Activated T-cell treated with anti-CD3 and anti-CD28 coated beads for 4 hours (primary cell): ENCODE measurements around the gene GPATCH1.
"Not testable (repeated sequence)": the region's sequence is repeated elsewhere in the genome, so short reads cannot be mapped to it uniquely, and the experiment has no call there.

Experiments used
- DNase-seq: peaks from one replicate; pipeline ENCODE4 v3.0.0-alpha.2; 2020

Gene GPATCH1, protein sequence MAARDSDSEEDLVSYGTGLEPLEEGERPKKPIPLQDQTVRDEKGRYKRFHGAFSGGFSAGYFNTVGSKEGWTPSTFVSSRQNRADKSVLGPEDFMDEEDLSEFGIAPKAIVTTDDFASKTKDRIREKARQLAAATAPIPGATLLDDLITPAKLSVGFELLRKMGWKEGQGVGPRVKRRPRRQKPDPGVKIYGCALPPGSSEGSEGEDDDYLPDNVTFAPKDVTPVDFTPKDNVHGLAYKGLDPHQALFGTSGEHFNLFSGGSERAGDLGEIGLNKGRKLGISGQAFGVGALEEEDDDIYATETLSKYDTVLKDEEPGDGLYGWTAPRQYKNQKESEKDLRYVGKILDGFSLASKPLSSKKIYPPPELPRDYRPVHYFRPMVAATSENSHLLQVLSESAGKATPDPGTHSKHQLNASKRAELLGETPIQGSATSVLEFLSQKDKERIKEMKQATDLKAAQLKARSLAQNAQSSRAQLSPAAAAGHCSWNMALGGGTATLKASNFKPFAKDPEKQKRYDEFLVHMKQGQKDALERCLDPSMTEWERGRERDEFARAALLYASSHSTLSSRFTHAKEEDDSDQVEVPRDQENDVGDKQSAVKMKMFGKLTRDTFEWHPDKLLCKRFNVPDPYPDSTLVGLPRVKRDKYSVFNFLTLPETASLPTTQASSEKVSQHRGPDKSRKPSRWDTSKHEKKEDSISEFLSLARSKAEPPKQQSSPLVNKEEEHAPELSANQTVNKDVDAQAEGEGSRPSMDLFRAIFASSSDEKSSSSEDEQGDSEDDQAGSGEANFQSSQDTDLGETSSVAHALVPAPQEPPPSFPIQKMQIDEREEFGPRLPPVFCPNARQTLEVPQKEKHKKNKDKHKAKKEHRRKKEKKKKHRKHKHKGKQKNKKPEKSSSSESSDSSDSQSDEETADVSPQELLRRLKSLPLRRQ

DNA sequence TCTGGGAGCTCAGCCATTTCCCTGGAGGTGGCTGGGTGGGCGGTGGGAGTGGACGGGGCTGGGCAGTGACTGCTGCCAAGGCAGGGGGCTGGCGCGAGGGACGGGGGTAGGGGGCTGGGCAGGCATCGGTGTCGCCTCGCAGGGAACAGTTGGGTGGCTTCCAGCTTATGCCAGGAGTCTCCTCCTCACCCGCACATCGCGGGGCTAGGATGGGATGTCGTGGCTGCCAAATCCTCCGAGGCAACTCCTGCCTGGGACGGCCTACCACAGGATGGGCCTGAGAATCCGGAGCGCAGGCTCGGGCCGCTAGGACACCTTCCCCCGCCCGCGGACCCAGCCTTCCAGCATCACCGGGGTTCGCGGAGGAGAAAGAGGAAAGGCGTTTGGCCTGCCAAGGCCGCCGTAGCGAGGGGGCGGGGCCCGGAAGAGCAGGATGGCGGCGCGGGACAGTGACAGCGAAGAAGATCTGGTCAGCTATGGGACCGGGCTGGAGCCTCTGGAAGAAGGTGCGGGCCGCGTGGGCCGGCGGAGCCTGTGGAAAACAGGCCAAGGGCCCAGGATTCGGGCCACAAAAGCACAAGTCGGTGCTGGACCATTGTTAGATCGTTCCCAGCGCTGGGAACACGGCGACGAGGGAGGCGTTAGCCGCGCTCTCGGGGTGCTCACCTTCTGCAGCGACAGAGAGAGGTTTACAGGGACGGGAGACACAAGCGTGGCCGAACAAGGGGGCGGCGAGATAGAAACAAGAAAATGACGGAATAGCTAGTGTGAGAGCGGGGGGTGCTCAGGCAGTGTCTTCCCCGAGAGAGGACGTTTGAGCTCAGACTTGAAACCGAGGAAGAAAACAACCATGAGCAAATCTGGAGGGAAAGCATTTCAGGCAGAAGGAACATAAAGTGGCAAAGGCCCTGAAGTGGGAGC lies at the start of gene GPATCH1:
Gene GPATCH1 (plus strand): TSS at position 421 of the 921 bp plus-strand sequence. CDS start 13 bp downstream, at position 434.
- DNase-seq, result peak; percentile 78

DNA sequence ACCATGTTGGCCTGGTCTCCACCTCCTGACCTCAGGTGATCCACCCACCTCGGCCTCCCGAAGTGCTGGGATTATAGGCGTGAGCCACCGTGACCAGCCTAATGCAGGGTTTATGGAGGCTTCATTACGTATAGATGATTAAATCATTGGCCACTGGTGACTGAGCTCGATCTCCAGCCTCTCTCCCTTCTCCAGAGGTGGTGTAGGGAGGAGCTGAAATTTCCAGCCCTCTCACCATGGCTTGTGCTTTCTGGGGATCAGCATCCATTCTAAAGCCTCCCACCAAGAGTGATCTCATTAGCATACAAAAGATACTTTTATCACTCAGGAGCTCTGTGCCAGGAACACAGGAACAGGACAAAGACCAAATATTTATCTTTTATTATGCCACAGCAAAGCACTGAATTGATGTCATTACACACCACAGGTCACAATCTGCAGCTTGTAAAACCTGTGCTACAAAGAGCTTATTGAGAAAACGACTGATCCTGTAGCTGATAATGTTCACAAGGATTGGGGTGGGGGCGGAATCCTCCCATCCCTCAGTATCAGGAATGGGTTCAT lies 48.7 kb upstream of the GPATCH1 start:
- DNase-seq, result no peak

DNA sequence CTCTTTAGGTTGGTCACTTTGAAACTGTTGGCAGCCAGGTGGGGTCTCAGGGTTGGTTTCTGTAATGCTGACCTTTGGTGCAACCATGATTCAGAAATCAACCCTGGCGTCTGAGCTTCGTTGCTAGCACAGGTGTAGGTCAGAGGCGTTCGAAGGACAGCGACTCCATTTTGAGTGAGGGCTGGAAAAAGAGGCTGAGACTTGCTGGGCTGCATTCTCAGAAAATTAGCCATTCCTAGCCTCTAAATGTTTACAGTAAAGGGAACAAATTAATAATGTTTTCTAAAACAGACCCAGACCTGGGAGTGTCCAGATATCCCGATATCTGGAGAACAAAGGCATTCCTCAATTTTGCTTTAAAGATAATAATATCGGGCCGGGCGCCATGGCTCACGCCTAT lies 45.5 kb upstream of the GPATCH1 start:
- no peak for DNase-seq

DNA sequence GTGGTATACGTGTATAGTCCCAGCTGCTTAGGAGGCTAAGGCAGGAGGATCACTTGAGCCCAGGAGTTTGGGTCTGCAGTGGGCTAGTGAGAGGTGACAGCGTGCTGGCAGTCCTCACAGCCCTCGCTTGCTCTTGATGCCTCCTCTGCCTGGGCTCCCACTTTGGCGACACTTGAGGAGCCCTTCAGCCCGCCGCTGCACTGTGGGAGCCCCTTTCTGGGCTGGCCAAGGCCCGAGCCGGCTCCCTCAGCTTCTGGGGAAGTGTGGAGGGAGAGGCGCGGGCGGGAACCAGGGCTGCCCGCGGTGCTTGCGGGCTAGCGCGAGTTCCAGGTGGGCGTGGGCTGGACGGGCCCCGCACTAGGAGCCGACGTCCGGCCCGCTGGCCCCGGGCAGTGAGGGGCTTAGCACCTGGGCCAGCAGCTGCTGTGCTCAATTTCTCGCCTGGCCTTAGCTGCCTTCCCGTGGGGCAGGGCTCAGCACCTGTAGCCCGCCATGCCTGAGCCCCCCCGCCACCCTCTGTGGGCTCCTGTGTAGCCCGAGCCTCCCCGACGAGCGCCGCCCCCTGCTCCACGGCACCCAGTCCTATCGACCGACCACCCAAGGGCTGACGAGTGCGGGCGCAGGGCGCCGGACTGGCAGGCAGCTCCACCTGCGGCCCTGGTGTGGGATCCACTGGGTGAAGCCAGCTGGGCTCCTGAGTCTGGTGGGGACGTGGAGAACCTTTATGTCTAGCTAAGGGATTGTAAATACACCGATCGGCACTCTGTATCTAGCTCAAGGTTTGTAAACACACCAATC lies 44.4 kb upstream of the GPATCH1 start:
- not testable (repeated sequence) for DNase-seq

DNA sequence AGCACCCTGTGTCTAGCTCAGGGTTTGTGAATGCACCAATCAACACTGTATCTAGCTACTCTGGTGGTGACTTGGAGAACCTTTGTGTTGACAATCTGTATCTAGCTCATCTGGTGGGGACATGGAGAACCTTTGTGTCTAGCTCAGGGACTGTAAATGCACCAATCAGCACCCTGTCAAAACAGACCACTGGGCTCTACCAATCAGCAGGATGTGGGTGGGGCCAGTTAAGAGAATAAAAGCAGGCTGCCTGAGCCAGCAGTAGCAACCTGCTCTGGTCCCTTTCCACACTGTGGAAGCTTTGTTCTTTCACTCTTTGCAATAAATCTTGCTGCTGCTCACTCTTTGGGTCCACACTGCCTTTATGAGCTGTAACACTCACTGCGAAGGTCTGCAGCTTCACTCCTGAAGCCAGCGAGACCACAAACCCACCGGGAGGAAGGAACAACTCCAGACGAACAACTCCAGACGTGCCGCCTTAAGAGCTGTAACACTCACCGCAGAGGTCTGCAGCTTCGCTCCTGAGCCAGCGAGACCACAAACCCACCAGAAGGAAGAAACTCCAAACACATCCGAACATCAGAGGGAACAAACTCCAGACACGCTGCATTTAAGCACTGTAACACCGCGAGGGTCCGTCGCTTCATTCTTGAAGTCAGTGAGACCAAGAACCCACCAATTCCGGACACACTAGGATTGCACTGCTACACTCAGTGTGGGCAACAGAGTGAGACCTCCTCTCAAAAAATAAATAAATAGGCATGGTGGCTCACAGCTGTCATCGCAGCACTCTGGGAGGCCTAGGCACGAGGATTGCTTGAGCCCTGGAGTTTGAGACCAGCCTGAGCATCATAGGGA lies 43.6 kb upstream of the GPATCH1 start:
- DNase-seq, result not testable (repeated sequence)

DNA sequence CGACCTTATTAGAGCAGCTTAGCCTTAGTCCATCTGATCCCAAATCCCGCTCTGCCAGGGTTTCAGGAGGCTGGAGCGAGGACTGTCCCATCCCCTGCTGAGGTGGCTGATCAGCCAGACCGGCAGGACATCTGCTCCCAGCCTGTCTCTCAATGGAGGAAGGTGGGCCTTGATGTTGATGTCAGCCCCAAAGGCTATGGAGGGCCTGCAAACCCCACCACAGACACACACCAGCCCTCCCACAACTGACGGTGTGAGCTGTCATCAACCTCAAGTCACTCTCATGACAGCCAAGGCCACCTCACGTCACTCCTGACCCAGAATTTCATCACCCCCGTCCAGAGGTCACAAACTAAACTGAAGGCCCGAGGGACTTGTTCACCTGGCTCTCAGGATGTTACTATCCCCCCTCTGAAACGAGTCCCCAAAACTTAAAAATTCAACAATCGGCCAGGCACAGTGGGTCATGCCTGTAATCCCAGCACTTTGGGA lies 41.8 kb upstream of the GPATCH1 start:
- DNase-seq, result no peak

DNA sequence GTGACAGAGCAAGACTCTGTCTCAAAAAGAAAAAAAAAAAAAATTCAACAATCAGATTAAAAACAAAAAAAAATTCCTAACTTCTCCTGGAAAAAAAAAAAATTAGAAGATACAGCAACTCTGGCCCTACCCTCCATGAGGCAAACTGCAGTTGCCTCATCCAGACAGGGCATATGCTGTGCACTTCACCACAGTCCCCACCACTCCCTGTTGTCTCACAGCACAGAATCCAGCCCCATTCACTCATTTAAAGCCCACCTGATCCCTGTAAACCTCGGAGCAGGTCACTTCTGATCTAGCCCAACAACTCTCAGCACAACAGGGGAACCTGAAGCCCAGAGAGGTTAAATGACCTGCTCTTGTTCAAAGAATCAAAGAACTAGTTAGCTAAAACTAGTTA lies 41.2 kb upstream of the GPATCH1 start:
- DNase-seq, result no peak

DNA sequence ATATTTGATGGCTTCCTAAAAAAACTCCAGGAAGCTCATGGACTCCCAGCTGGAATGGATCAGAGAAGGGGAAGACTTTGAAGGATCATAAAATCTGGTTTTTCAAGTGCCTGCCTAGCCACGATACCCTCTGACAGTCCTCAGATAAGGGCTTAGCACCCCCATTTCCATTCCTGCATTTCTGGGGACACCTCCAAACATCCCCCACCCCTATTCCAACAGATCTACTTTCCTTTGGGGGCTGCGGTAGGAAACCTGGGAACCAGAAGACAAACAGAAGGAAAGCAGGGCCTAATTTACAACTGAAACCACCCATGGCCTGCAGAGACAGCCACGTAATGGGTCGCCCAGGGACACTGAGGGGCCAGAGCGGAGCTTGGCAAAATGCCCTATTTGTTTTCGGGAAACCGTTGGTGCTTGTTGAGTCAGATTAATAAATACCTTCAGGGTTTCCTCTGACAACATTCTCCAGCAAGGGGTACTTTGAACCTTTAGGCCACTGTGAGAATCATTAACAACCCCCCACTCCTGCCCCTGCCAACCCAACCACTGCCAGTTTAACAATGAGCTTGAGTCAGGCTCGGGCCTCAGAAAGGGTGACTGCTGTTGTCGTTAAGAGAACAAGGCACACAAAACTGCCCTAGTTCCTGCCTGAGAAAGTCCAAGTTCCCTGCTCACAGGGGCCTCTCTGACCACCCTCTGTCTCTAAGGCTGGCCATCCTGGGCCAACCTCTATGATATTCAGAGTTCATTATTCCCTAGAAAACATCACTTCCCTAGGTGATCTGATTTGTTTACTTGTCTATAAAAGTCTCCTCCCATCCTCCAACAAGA lies 39.8 kb upstream of the GPATCH1 start:
- no peak for DNase-seq

DNA sequence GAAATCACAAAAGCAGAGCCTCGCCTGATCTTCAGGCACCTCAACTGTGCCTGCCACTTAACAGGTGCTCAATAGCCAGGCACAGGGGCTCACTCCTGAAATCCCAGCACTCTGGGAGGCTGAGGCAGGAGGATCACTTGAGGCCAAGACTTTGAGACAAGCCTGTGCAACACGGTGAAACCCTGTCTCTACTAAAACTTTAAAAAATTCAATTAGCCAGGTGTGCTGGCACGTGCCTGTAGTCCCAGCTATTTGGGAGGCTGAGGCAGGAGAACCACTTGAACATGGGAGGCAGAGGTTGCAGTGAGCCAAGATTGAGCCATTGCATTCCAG lies 39.2 kb upstream of the GPATCH1 start:
- DNase-seq, result not testable (repeated sequence)

DNA sequence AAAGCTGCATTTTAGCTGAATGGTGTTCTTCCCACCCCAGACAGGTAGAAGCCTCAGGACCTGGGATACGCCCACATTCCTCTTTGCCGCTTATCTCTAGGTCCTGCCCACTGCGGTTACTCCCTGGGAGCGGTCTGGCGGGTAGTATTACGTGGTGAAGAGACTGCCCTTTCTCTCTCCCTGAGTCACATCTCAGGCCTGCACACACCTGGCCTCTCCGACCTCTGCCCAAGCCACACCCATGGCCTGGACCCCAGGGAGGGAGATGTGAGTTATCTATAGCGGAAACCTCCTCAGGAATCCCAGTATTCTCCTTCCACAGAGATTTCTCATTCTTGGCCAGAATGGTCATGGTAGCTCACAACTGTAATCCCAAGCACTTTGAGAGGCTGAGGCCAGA lies 33.6 kb upstream of the GPATCH1 start:
- no peak for DNase-seq

DNA sequence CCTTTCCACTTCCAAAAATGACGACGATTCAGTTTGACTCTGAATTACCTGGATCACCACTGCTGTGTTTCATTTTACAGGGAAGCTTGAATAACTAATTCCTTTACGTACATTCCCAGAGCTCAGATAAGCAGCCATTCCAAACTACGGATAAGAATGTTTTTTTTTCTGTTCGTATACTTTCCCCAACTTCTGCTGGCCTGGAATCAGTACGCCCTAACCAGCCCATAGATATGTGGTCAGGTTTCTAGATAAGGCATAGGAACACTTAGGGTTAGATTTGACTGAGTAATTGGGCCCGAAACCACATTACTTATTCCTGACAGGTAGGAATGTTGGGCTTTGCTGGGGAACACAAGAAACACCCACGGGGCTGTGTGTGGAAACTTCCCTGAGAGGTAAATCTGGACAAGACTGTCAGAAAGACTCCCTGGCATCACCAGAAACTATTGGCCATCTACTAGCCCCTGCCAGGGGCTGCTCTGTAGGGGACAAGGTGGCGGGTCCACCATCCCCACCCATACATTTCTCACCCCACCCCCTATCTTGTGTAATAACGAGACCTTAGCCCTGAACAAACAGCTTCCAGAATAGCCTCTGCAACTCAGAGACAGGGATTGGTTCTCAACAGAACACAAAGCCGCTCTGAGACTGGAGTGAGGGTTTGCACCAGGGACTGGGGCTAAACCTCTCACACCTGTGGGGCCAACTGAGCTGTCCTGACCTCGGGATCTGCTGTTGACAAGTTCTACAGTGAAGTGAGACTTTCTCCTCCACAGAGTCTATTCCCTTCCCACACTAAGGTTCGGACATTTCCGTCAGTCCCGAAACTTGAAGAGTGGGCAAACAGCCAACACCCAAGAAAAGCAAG lies 31.9 kb upstream of the GPATCH1 start:
- DNase-seq, result no peak

DNA sequence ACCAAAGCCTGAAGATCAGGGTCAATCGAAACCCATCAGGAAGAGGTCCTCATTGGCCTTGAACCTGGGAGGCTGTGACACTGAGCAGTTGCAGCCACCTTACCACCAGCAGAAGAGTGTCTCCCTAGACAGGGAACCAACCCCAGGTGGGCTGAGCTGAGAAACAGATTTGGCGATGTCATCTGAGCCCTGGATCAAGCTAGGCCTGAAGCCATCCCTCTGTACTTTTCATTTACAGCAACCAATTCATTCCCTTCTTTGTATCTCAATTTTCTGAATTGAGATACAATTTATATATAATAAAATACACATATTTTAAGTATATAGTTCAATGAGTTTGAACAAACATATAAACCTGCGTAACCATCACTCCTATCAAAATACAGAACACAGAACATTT lies 30.9 kb upstream of the GPATCH1 start:
- DNase-seq, result no peak

DNA sequence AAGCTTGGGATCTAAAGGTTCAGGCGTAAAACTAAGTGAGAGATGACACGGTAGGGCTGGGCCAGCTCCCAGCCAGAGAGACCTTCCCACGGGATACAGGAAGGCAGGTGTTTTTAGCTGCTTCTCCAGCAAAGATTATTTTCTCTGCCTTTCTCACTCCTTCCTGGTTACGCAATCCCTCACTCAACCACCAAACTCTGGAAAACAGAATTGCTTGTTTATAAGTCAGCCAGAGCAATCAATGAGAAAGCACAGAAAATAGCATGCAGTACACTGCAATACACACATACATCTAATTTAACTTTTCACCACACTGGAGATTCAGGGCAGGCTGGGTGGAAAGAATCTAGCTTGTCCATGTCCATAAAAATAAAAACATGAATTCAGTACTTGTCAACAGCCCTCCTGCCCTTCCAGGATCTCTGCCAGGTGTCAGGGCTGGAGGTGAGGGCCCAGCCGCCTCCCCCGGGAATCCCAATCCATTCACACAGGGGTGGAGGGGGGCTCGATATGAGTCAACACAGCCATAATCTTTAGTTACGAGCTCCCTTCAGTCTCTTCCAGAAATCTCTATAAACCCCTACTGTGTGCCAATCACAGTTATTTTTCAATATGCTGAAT lies 28.5 kb upstream of the GPATCH1 start:
- DNase-seq, result no peak

DNA sequence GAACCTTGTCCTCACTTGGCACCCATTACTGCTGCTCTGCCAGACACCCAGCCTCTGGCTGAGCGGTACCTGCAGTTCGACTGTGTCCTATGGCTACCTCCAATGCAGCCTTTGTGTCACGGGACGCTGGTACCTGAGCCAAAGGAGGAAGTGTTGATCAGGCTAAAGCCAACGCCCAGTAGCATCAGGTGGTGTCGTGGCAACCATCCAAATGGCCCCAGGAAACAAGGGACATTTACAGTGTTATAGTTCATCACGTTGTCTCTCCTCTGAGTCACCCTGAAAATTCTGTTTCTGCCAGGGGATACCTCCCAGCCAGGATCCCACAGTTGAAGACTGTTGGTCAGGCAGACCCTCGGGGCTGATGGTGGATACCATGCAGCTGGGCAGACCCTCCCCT lies 26.4 kb upstream of the GPATCH1 start:
- DNase-seq, result no peak

DNA sequence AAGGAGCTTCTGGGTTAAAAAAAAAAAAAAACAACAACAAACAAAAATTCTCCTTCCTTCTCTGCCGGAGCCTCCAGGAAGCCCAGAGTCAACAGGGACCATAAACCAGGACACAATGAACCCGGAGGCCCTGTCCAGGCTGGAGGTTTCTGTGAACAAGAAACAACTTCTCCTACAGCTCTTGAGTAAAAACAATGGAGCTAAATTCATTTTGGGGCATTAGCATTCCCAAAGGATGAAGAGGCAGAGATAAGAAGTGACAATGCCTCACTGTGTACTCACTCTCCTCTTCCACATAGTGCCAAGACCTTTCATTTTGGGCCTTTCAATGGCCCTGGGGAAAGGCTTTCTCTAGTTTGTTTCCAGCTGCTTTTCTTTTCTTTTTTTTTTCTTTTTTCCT lies 25.3 kb upstream of the GPATCH1 start:
- no peak for DNase-seq

DNA sequence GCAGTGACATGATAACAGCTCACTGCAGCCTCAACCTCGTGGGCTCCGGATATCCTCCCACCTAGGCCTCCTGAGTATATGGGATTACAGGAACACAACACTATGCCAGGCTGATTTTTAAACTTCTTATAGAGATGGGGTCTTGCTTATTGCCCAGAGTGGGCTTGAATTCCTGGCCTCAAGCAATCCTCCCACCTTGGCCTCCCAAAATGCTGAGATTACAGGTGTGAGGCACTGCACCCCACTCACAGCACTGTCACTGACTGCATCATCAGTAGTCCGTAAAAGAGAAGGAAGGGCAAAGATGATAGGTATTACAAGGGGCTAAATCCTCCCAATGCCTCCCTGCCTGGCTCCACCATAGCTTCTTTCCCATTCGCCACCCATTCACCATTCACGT lies 20.4 kb upstream of the GPATCH1 start:
- DNase-seq, result no peak

DNA sequence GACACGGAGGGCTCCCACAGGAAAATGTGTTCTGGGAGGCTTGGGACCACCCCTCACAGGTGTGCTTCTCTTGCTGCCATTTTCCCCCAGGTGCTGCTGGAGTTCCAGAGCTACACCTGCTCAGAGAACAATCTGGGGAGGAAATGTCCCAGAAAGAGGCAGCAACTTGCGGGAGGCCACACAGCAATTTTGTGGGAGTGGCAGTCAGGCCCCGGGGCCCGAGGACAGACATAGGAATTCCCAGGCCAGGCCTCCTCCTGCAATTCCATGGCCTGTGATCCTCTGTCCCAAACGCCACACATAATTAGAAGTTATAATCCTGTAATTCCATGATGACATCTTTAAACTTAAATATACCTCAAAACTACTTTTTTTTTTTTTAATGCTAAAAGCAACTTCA lies 18.1 kb upstream of the GPATCH1 start:
- DNase-seq, result no peak

DNA sequence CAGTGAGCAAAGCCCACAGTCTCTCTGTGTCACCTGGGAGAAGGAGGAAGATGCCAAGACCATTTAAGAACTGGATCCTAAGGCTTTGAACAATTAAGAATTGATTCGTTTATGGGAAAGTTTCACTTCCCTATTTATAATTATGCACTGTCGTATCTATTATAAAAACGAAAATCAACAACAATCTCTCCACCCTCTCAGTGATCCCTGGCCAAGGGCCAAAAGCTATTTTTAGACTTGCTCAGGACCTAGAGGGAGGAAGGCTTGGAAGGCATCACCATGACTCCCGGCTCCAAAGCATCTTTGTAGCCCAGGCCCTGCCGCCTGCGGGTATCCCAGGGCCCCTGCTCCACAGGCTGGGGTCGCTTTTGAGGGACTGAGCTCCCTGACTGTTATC lies 17.6 kb upstream of the GPATCH1 start:
- DNase-seq, result no peak
